IPS-18a (cell line): ENCODE results near the gene MAPK8IP2.

Experiments
- H3K27ac ChIP-seq: one replicate; pipeline ENCODE4 v1.5.1; 2013; ENCODE audit warnings: low read length
- H3K27me3 ChIP-seq: one replicate; pipeline ENCODE4 v1.6.1; 2013; ENCODE audit warnings: mild to moderate bottlenecking, low read length; ENCODE audit not compliant: control insufficient read depth, insufficient read depth
- H3K36me3 ChIP-seq: one replicate; pipeline ENCODE4 v1.6.1; 2013; ENCODE audit warnings: low read depth, low read length; ENCODE audit not compliant: control insufficient read depth
- H3K4me1 ChIP-seq: one replicate; pipeline ENCODE4 v1.6.1; 2013; ENCODE audit warnings: low read depth, low read length; ENCODE audit not compliant: control insufficient read depth
- H3K4me3 ChIP-seq: one replicate; pipeline ENCODE4 v1.5.1; 2013; ENCODE audit warnings: low read length
- H3K9ac ChIP-seq: one replicate; pipeline ENCODE4 v1.6.1; 2013; ENCODE audit warnings: mild to moderate bottlenecking, low read length, moderate library complexity
- H3K9me3 ChIP-seq: one replicate; pipeline ENCODE4 v1.6.1; 2013; ENCODE audit warnings: low read depth, low read length; ENCODE audit not compliant: control insufficient read depth

Gene MAPK8IP2

DNA sequence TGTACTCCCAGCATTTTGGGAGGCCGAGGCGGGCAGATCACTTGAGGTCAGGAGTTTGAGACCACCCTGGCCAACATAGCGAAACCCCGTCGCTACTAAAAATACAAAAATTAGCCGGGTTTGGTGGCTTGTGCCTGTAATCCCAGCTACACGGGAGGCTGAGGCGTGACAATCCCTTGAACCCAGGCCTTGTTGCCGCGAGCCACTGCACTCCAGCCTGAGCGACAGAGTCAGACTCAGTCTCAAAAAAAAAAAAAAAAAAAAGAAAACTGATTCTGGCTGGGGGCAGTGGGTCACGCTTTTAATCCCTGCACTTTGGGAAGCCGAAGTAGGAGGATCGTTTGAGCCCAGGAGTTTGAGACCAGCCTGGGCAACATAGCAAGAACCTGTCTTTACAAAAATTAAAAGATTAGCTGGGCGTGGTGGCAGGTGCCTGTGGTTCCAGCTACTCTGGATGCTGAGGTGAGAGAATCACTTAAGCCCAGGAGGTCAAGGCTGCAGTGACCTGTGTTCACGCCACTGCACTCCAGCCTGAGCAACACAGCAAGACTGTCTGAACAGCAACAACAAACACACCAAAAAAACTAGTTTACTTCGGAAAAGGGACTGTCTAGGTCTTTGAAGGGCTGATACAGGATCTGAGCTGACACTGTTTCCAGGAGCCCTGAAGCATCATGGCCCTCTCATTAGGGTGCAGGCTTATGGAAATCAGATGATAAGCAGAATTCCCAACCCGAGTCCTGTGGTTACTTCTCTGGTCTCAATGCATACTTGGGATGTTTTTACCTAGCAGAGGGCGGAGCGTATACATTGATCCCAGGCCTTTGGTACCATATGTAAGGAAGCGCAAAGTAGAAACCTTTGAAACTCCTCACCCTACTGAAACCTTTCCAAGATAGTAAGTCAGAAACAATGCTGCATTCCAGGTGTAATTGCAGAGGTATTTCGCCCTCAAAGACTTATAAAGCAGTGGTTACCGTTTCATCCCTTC, 16.2 kb upstream of the MAPK8IP2 start:
- H3K9me3 ChIP-seq, result no peaks in the 10 kb centered on the region
- H3K36me3 ChIP-seq, result peaks cover 4% of the 10 kb centered on the region
- no peaks in the 10 kb centered on the region for H3K27me3 ChIP-seq
- peaks cover 5% of the 10 kb centered on the region for H3K4me1 ChIP-seq
- no peak overlapping the region for H3K9ac ChIP-seq
- peak overlapping the region; percentile 92 for H3K4me3 ChIP-seq
- no peak overlapping the region for H3K27ac ChIP-seq

DNA sequence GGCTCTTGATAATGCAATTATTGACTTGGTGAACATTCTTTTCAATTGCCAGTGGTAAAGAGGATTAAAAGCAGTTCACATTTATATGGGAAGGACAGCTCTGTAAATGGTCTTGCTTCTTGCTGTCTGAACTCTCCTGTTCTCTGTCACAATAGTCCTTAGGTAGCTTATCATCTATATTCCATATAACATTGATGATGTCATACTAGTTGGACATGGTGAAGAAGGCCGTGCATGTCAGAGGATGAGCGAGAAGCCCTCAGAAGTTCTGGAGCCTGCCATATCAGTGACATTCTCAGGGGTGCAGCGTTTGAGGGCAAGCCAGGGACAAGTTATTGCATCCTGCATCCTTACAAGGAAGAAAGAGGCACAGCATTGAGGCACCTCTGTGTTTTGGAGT, 15.4 kb upstream of the MAPK8IP2 start:
- H3K9me3 ChIP-seq, result no peaks in the 10 kb centered on the region
- no peaks in the 10 kb centered on the region for H3K27me3 ChIP-seq
- no peak overlapping the region for H3K27ac ChIP-seq
- peaks cover 5% of the 10 kb centered on the region for H3K4me1 ChIP-seq
- H3K36me3 ChIP-seq, result no peaks in the 10 kb centered on the region
- H3K4me3 ChIP-seq, result no peak overlapping the region
- H3K9ac ChIP-seq, result no peak overlapping the region

DNA sequence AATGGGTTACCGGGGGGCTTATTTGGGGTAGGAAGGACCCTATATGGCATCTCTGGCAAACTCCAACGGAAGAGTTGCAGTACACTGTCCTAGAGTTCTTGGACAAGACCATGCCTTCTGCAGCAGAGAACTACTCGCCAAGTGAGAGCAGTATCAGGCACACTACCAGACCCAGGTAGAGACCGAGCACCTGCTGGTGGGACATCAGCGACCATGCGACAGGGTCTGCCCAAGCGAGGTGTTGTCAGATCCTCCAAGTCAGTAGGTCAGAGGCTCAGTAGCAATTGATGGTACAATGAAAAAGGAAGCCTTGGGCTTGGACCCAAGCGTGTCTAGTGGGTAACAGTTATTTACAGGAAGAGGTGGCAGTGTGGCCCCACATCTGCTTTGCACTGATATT, 14.8 kb upstream of the MAPK8IP2 start:
- Histone ChIP-seq H3K4me3 (no peak overlapping the region), H3K4me1 (peaks cover 5% of the 10 kb centered on the region), H3K27me3 (no peaks in the 10 kb centered on the region), H3K36me3 (no peaks in the 10 kb centered on the region), H3K9me3 (no peaks in the 10 kb centered on the region), H3K9ac (no peak overlapping the region), H3K27ac (no peak overlapping the region)

GRCh38 chr22:50586416-50586815, 14.2 kb upstream of the MAPK8IP2 start:
- no peak overlapping the region for H3K9ac ChIP-seq
- no peaks in the 10 kb centered on the region for H3K9me3 ChIP-seq
- no peaks in the 10 kb centered on the region for H3K36me3 ChIP-seq
- no peak overlapping the region for H3K4me3 ChIP-seq
- no peak overlapping the region for H3K27ac ChIP-seq
- no peaks in the 10 kb centered on the region for H3K27me3 ChIP-seq
- peaks cover 5% of the 10 kb centered on the region for H3K4me1 ChIP-seq

DNA sequence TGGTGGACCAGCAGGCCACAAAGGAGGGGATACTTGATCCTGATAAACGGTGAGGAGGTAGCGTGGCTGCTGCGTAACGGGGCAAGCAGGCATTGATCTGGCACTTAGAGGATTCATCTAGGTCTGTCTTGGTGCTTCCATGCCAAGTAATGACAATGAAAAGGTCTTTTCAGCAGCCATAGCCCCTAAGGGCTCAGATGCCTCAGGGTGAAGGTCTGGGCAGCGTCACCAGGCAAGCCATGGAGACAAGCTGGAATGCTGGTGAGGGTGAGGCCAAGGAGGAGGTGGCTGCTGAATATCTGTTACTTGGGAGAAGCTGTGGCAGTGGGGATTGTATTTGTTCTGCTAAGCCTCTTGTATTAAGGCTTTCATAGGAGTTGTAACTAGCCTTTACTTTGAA, 13.2 kb upstream of the MAPK8IP2 start:
- no peaks in the 10 kb centered on the region for H3K27me3 ChIP-seq
- no peak overlapping the region for H3K4me3 ChIP-seq
- H3K27ac ChIP-seq, result no peak overlapping the region
- peaks cover 5% of the 10 kb centered on the region for H3K4me1 ChIP-seq
- H3K36me3 ChIP-seq, result no peaks in the 10 kb centered on the region
- no peak overlapping the region for H3K9ac ChIP-seq
- no peaks in the 10 kb centered on the region for H3K9me3 ChIP-seq

GRCh38 chr22:50595189-50595588, 5.4 kb upstream of the MAPK8IP2 start:
- H3K4me3 ChIP-seq, result no peak overlapping the region
- no peak overlapping the region for H3K27ac ChIP-seq
- no peak overlapping the region for H3K9ac ChIP-seq
- peaks cover 20% of the 10 kb centered on the region for H3K27me3 ChIP-seq
- no peaks in the 10 kb centered on the region for H3K9me3 ChIP-seq
- no peaks in the 10 kb centered on the region for H3K4me1 ChIP-seq
- no peaks in the 10 kb centered on the region for H3K36me3 ChIP-seq

DNA sequence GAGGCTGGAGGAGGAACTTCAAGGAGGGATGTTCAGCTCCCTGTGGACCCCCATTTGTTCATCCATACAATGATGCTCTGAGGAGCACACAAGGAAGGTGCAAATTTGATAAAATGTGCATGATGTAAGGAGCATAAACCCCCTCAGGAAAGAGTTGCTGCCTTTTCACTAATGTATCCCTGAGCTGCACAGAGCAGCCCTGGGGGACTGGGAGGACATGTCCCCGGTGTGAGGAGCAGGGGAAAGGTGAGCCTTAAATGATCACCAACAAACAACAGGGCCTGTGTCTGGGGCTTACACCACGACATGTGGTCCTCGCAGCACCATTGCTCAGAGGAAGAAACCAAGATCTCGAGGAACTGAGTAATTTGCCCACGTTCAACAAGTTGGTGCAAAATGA, 3.5 kb upstream of the MAPK8IP2 start:
- Histone ChIP-seq H3K27me3 (peaks cover 32% of the 10 kb centered on the region), H3K9ac (no peak overlapping the region), H3K36me3 (no peaks in the 10 kb centered on the region), H3K27ac (no peak overlapping the region), H3K4me1 (no peaks in the 10 kb centered on the region), H3K9me3 (no peaks in the 10 kb centered on the region), H3K4me3 (no peak overlapping the region)

- Histone ChIP-seq H3K4me3 (peak overlapping the region; percentile 13), H3K9ac (no peak overlapping the region), H3K27me3 (peaks cover 40% of the 10 kb centered on the region), H3K27ac (no peak overlapping the region), H3K36me3 (no peaks in the 10 kb centered on the region), H3K9me3 (no peaks in the 10 kb centered on the region), H3K4me1 (no peaks in the 10 kb centered on the region)
These were observed 657 bp upstream of the MAPK8IP2 start for GRCh38 chr22:50599816-50600455.

- H3K4me1 ChIP-seq, result no peaks in the 10 kb centered on the region
- H3K4me3 ChIP-seq, result peak overlapping the region; percentile 42
- H3K27me3 ChIP-seq, result peaks cover 40% of the 10 kb centered on the region
- no peak overlapping the region for H3K27ac ChIP-seq
- no peak overlapping the region for H3K9ac ChIP-seq
- H3K9me3 ChIP-seq, result no peaks in the 10 kb centered on the region
- H3K36me3 ChIP-seq, result no peaks in the 10 kb centered on the region
These were observed 525 bp downstream of the MAPK8IP2 start for GRCh38 chr22:50600967-50601668.

- peaks cover 40% of the 10 kb centered on the region for H3K27me3 ChIP-seq
- no peak overlapping the region for H3K4me3 ChIP-seq
- H3K36me3 ChIP-seq, result no peaks in the 10 kb centered on the region
- no peaks in the 10 kb centered on the region for H3K9me3 ChIP-seq
- H3K27ac ChIP-seq, result no peak overlapping the region
- no peaks in the 10 kb centered on the region for H3K4me1 ChIP-seq
- no peak overlapping the region for H3K9ac ChIP-seq
These were observed 1.2 kb downstream of the MAPK8IP2 start for GRCh38 chr22:50601669-50602337.

DNA sequence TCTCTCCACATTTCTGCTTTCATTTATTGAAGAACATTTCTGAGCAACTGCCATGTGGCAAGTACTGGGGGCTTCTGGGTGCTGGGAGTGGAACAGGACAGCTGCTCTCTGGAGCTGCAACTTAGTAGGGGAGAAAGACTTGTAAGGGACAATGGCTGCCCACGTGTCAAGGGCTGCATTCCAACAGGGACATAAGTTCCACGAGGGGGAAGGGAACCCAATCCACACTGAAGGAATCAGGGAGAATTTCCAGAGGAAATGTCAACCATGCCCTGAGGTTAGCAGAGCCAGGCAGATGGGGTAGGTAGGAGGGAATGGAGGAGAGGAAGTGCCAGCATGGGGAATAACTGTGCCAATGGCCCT, 1.7 kb downstream of the MAPK8IP2 start:
- Histone ChIP-seq H3K36me3 (no peaks in the 10 kb centered on the region), H3K27me3 (peaks cover 40% of the 10 kb centered on the region), H3K4me3 (no peak overlapping the region), H3K9me3 (no peaks in the 10 kb centered on the region), H3K4me1 (no peaks in the 10 kb centered on the region), H3K9ac (no peak overlapping the region), H3K27ac (no peak overlapping the region)
